T-helper 1 cell treated with Interleukin-12 subunit alpha and Interleukin-12 subunit beta and Interleukin-4 antibody, amounts not matched to agents 30 ng/mL and 1 ng/mL, for 36 hours (primary cell): ENCODE data around the gene HOXB5. TPM values are rescaled to one million over a fixed set of nuclear protein-coding genes. Genes with fewer than 3 reads are reported as not detected.

Source experiments
- intact Hi-C: fragments of 100-400 bp; cut with micrococcal nuclease; formaldehyde crosslinking; loops from one replicate; pipeline ENCODE4 v1.15.1; 2024
- total RNA-seq: library from RNA; stranded (reverse); gene quantifications from 2 replicates; pipeline ENCODE4 v1.2.3, GENCODE V29; 2022

Gene HOXB5
- total RNA-seq, 1 donor from 2014 or later, result 0.56 TPM

- intact Hi-C loops, result loop anchor here (2.0 kb wide), 2 partner anchors 115 to 295 kb away; no protein-coding TSS in a partner anchor
Measured at GRCh38 chr17:48542114-48542656, 51.4 kb downstream of the HOXB5 start.

- intact Hi-C loops, result loop anchor here (1.0 to 2.0 kb wide), 4 partner anchors 30 to 295 kb away; no protein-coding TSS in a partner anchor
Measured at GRCh38 chr17:48541577-48542113, 51.9 kb downstream of the HOXB5 start.

Other genes starting within 250 kb of the HOXB5 start
- gene SKAP1, start 163.6 kb downstream of the HOXB5 start, total RNA-seq, result 83.4 and 84.4 TPM in 2 replicates
- not detected in 2 replicates for gene HOXB1, start 62.8 kb downstream of the HOXB5 start, total RNA-seq
- gene HOXB2, start 48.7 kb downstream of the HOXB5 start, total RNA-seq, result 37.5 and 38.1 TPM in 2 replicates
- 9.0 and 10.0 TPM in 2 replicates for gene HOXB4, start 15.4 kb downstream of the HOXB5 start, total RNA-seq
- 10.3 and 12.8 TPM in 2 replicates for gene HOXB3, start 3.5 kb downstream of the HOXB5 start, total RNA-seq
- gene HOXB6, start 11.2 kb upstream of the HOXB5 start, total RNA-seq, result 0.20 and 0.25 TPM in 2 replicates
- 0.66 and 1.1 TPM in 2 replicates for gene HOXB7, start 17.2 kb upstream of the HOXB5 start, total RNA-seq
- not detected in 2 replicates for gene HOXB8, start 21.5 kb upstream of the HOXB5 start, total RNA-seq
- gene HOXB9, start 32.6 kb upstream of the HOXB5 start, total RNA-seq, result 0.10 and 0.15 TPM in 2 replicates
- not detected in 2 replicates for gene PRAC1, start 128.7 kb upstream of the HOXB5 start, total RNA-seq
- not detected in 2 replicates for gene PRAC2, start 129.4 kb upstream of the HOXB5 start, total RNA-seq
- gene HOXB13, start 135.0 kb upstream of the HOXB5 start, total RNA-seq, result not detected in 2 replicates
- not detected in 2 replicates for gene TTLL6, start 223.4 kb upstream of the HOXB5 start, total RNA-seq
- 158 and 165 TPM in 2 replicates for gene CALCOCO2, start 237.3 kb upstream of the HOXB5 start, total RNA-seq